Parathyroid adenoma (tissue), 2 donors: ENCODE results near the gene TGFBR3.

ENCODE experiments used
- H2AFZ ChIP-seq: fragments of 300-600 bp; sonication (generic); one replicate; pipeline ENCODE4 v1.7.0; 2017; ENCODE audit warnings: antibody characterized with exemption, mild to moderate bottlenecking
- H3K27ac ChIP-seq: fragments of 300-600 bp; sonication (generic); one replicate; pipeline ENCODE4 v1.7.0; 2017
- H3K27me3 ChIP-seq: fragments of 300-600 bp; sonication (generic); one replicate; pipeline ENCODE4 v1.7.0; 2017; ENCODE audit warnings: low read length; ENCODE audit not compliant: control insufficient read depth, insufficient read depth
- H3K36me3 ChIP-seq: fragments of 300-600 bp; sonication (generic); one replicate; pipeline ENCODE4 v1.7.0; 2017; ENCODE audit warnings: low read length; ENCODE audit not compliant: control insufficient read depth, insufficient read depth
- H3K4me1 ChIP-seq: fragments of 300-600 bp; sonication (generic); one replicate; pipeline ENCODE4 v1.7.0; 2017; ENCODE audit warnings: control low read depth
- H3K4me2 ChIP-seq: fragments of 300-600 bp; sonication (generic); one replicate; pipeline ENCODE4 v1.7.0; 2017; ENCODE audit warnings: low read length
- H3K4me3 ChIP-seq: fragments of 300-600 bp; sonication (generic); one replicate; pipeline ENCODE4 v1.7.0; 2017; ENCODE audit warnings: low read depth, low read length
- H3K79me2 ChIP-seq: fragments of 300-600 bp; sonication (generic); one replicate; pipeline ENCODE4 v1.7.0; 2017; ENCODE audit warnings: control low read depth
- H3K9ac ChIP-seq: fragments of 300-600 bp; sonication (generic); one replicate; pipeline ENCODE4 v1.7.0; 2017; ENCODE audit warnings: mild to moderate bottlenecking
- H3K9me3 ChIP-seq: fragments of 300-600 bp; sonication (generic); one replicate; pipeline ENCODE4 v1.7.0; 2017; ENCODE audit warnings: low read length; ENCODE audit not compliant: control insufficient read depth
- TF ChIP-seq, protein P1 (sequence below): fragments of 300-600 bp; sonication (generic); IDR thresholded peaks from one replicate; pipeline ENCODE4 v1.7.0; 2017; ENCODE audit warnings: antibody characterized with exemption, mild to moderate bottlenecking
- donor health status: primary hyperparathyroidism.

Gene TGFBR3

GRCh38 chr1:91724644-91725043, 161.3 kb downstream of the TGFBR3 start:
- H3K4me3 ChIP-seq: no peak overlapping the region

GRCh38 chr1:91724231-91724630, 161.7 kb downstream of the TGFBR3 start:
- Histone ChIP-seq H3K36me3 (no peaks in the 10 kb centered on the region), H3K27ac (no peak overlapping the region), H3K9ac (no peak overlapping the region), H3K27me3 (no peaks in the 10 kb centered on the region), H3K4me1 (no peaks in the 10 kb centered on the region), H2AFZ (no peak overlapping the region), H3K4me2 (no peak overlapping the region), H3K79me2 (no peaks in the 10 kb centered on the region), H3K4me3 (no peak overlapping the region), H3K9me3 (no peaks in the 10 kb centered on the region)
- TF ChIP-seq, protein P1, sequence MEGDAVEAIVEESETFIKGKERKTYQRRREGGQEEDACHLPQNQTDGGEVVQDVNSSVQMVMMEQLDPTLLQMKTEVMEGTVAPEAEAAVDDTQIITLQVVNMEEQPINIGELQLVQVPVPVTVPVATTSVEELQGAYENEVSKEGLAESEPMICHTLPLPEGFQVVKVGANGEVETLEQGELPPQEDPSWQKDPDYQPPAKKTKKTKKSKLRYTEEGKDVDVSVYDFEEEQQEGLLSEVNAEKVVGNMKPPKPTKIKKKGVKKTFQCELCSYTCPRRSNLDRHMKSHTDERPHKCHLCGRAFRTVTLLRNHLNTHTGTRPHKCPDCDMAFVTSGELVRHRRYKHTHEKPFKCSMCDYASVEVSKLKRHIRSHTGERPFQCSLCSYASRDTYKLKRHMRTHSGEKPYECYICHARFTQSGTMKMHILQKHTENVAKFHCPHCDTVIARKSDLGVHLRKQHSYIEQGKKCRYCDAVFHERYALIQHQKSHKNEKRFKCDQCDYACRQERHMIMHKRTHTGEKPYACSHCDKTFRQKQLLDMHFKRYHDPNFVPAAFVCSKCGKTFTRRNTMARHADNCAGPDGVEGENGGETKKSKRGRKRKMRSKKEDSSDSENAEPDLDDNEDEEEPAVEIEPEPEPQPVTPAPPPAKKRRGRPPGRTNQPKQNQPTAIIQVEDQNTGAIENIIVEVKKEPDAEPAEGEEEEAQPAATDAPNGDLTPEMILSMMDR: no peak

More at GRCh38 chr1:91724644-91725043, 161.3 kb downstream of the TGFBR3 start:
- no peak overlapping the region for H3K9ac ChIP-seq
- no peak overlapping the region for H3K4me2 ChIP-seq
- no peak overlapping the region for H3K27ac ChIP-seq
- H2AFZ ChIP-seq: no peak overlapping the region
- H3K4me1 ChIP-seq: no peaks in the 10 kb centered on the region
- H3K79me2 ChIP-seq: no peaks in the 10 kb centered on the region
- no peaks in the 10 kb centered on the region for H3K9me3 ChIP-seq
- TF ChIP-seq, protein P1: no peak
- H3K36me3 ChIP-seq: no peaks in the 10 kb centered on the region
- H3K27me3 ChIP-seq: no peaks in the 10 kb centered on the region

DNA sequence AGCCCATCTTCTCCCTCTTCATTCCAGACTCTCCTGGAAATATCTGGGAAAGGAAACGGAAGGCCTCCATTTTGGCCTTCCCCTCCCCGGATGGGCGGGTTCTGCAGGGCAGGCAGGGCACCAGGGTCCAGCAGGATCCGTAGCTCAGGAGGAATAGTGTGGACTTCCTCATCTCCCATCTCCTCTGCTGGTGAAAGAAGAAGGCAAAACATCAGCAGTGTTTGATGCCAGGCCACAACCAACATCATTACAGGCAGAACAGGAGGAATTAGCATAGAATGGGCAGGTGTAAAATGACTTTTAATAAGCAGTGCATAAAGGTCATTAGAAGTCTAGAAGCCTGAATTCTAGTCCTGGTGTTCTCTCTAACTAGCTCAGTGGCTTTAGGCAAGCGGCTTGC, 165.9 kb downstream of the TGFBR3 start:
- Histone ChIP-seq H3K9me3 (no peaks in the 10 kb centered on the region), H2AFZ (no peak overlapping the region), H3K4me3 (no peak overlapping the region), H3K79me2 (no peaks in the 10 kb centered on the region), H3K36me3 (no peaks in the 10 kb centered on the region), H3K4me2 (no peak overlapping the region), H3K27ac (no peak overlapping the region), H3K4me1 (no peaks in the 10 kb centered on the region), H3K9ac (no peak overlapping the region), H3K27me3 (no peaks in the 10 kb centered on the region)
- TF ChIP-seq, protein P1: no peak

- Histone ChIP-seq H3K4me1 (no peaks in the 10 kb centered on the region), H3K36me3 (no peaks in the 10 kb centered on the region), H2AFZ (no peak overlapping the region), H3K27me3 (no peaks in the 10 kb centered on the region), H3K4me3 (no peak overlapping the region), H3K4me2 (no peak overlapping the region), H3K27ac (no peak overlapping the region), H3K9ac (no peak overlapping the region), H3K79me2 (no peaks in the 10 kb centered on the region), H3K9me3 (no peaks in the 10 kb centered on the region)
- TF ChIP-seq, protein P1: no peak
Measured at GRCh38 chr1:91718877-91719276, 167.1 kb downstream of the TGFBR3 start.

DNA sequence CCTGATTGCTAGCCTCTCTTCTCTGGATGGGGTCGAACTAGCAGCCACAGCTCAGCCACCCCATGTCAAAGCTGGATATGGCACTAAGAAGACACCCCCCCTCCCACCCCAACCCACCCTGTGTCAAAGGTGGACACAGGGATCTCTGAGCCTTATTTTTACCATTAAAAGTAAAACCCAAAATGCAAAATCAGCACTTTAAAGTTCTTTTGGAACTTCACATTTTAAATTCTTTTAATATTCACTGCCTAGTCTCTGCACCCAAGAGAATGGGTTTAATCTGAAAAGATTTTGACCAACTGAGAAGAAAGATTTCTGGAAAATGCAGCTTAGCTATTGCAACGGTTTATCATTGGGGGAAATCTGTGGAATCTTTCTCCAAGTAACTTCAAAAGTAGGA, 167.6 kb downstream of the TGFBR3 start:
- Histone ChIP-seq H3K9ac (no peak overlapping the region), H3K27ac (no peak overlapping the region), H3K79me2 (no peaks in the 10 kb centered on the region), H3K4me3 (no peak overlapping the region), H3K4me2 (no peak overlapping the region), H3K4me1 (no peaks in the 10 kb centered on the region), H2AFZ (no peak overlapping the region), H3K27me3 (no peaks in the 10 kb centered on the region), H3K9me3 (no peaks in the 10 kb centered on the region), H3K36me3 (no peaks in the 10 kb centered on the region)
- TF ChIP-seq, protein P1: no peak
